Calu3 (cell line): ENCODE data around the gene IFNGR2. TPM values are rescaled to one million over a fixed set of nuclear protein-coding genes. Genes with fewer than 3 reads are reported as not detected.
"Not testable (repeated sequence)": the region's sequence is repeated elsewhere in the genome, so short reads cannot be mapped to it uniquely, and the experiment has no call there.

Experiments
- BruUV-seq: library from RNA; stranded (reverse); fragments of 400-500 nt; replicated peaks from 2 replicates; lab custom pipeline; 2021; lab: Mats Ljungman, UMichigan
- CTCF ChIA-PET: fragments of 300-600 bp; sonication (Branson Sonifier 250); formaldehyde crosslinking; loops from one replicate; lab custom pipeline; 2022; ENCODE audit warnings: antibody characterized with exemption; lab: Charles Lee
- DNase-seq: peaks from one replicate; pipeline ENCODE4 v3.0.0; 2022
- H3K27ac Mint-ChIP-seq: one replicate; pipeline ENCODE4 v1.8.0; 2022; ENCODE audit warnings: mixed read lengths; ENCODE audit not compliant: unreplicated experiment
- H3K27me3 Mint-ChIP-seq: one replicate; pipeline ENCODE4 v1.8.0; 2022; ENCODE audit warnings: mixed read lengths; ENCODE audit not compliant: unreplicated experiment
- H3K36me3 Mint-ChIP-seq: one replicate; pipeline ENCODE4 v1.8.0; 2022; ENCODE audit warnings: mild to moderate bottlenecking, moderate library complexity, mixed read lengths; ENCODE audit not compliant: insufficient read depth, unreplicated experiment
- H3K4me1 Mint-ChIP-seq: one replicate; pipeline ENCODE4 v1.8.0; 2022; ENCODE audit warnings: mild to moderate bottlenecking, low read depth, mixed read lengths; ENCODE audit not compliant: unreplicated experiment
- H3K4me3 Mint-ChIP-seq: one replicate; pipeline ENCODE4 v1.8.0; 2022; ENCODE audit warnings: mild to moderate bottlenecking, low read depth, moderate library complexity, mixed read lengths; ENCODE audit not compliant: unreplicated experiment
- H3K9me3 Mint-ChIP-seq: one replicate; pipeline ENCODE4 v1.8.0; 2022; ENCODE audit warnings: low read depth, mixed read lengths; ENCODE audit not compliant: unreplicated experiment
- CTCF ChIP-seq: fragments of 200-600 bp; IDR thresholded peaks from one replicate; pipeline ENCODE4 v1.8.0; 2022; ENCODE audit warnings: antibody characterized with exemption; ENCODE audit not compliant: unreplicated experiment
- intact Hi-C: fragments of 100-400 bp; cut with micrococcal nuclease; formaldehyde crosslinking; loops from one replicate; pipeline ENCODE4 v1.10.0; 2022; ENCODE audit not compliant: unreplicated experiment
- total RNA-seq: library from RNA; stranded (reverse); gene quantifications from 2 replicates; pipeline ENCODE4 v1.2.3, GENCODE V29; 2022

IFNGR2 gene
- total RNA-seq, 1 experiment from 2014 or later, result 59.8 TPM

- CTCF ChIA-PET, result no interaction called here
- TF ChIP-seq CTCF, result no peak
- H3K27me3 Mint-ChIP-seq, result no peaks in the 10 kb centered on the region
Measured at GRCh38 chr21:33458861-33459260, 55.6 kb downstream of the IFNGR2 start.

GRCh38 chr21:33461538-33462250, 58.5 kb downstream of the IFNGR2 start:
- intact Hi-C loops, result no loop called here
- Mint-ChIP-seq H3K27me3 (no peaks in the 10 kb centered on the region), H3K4me1 (no peaks in the 10 kb centered on the region), H3K9me3 (no peaks in the 10 kb centered on the region), H3K36me3 (peaks cover 5% of the 10 kb centered on the region), H3K27ac (no peak overlapping the region), H3K4me3 (no peak overlapping the region)
- no TSS peak for BruUV-seq
- DNase-seq, result no peak
- TF ChIP-seq CTCF, result no peak
- CTCF ChIA-PET, result interaction anchor here (0.6 to 1.4 kb wide), 3 partner anchors 18 to 755 kb away, joined by 3 to 6 read pairs (median 4); partner anchors contain the start of gene TMEM50B

More at GRCh38 chr21:33458861-33459260, 55.6 kb downstream of the IFNGR2 start:
- Mint-ChIP-seq H3K9me3 (no peaks in the 10 kb centered on the region), H3K27ac (no peak overlapping the region), H3K36me3 (peaks cover 5% of the 10 kb centered on the region), H3K4me1 (no peaks in the 10 kb centered on the region), H3K4me3 (no peak overlapping the region)
- DNase-seq, result no peak
- intact Hi-C loops, result no loop called here
- no TSS peak for BruUV-seq

GRCh38 chr21:33469183-33469582, 66.0 kb downstream of the IFNGR2 start:
- H3K4me3 Mint-ChIP-seq, H3K4me1 Mint-ChIP-seq, CTCF ChIA-PET, H3K27ac Mint-ChIP-seq, H3K36me3 Mint-ChIP-seq, H3K27me3 Mint-ChIP-seq, H3K9me3 Mint-ChIP-seq, BruUV-seq, DNase-seq, intact Hi-C loops: not testable (repeated sequence)

- CTCF ChIA-PET, result no interaction called here
- no peaks in the 10 kb centered on the region for H3K4me1 Mint-ChIP-seq
- BruUV-seq, result no TSS peak
Measured at GRCh38 chr21:33470701-33471100, 67.5 kb downstream of the IFNGR2 start.

More at GRCh38 chr21:33470701-33471100, 67.5 kb downstream of the IFNGR2 start:
- no peaks in the 10 kb centered on the region for H3K9me3 Mint-ChIP-seq
- no peak overlapping the region for H3K4me3 Mint-ChIP-seq
- peaks cover 4% of the 10 kb centered on the region for H3K36me3 Mint-ChIP-seq
- no peaks in the 10 kb centered on the region for H3K27me3 Mint-ChIP-seq
- no peak for TF ChIP-seq CTCF
- intact Hi-C loops, result no loop called here
- no peak for DNase-seq
- H3K27ac Mint-ChIP-seq, result no peak overlapping the region
